ENCODE results near the gene BMP7. TPM values are rescaled to one million over a fixed set of nuclear protein-coding genes. Genes with fewer than 3 reads are reported as not detected.

BMP7 gene
- total RNA-seq, result 3.6 TPM in 1 of 2 replicates, not detected in the other

- no peak for DNase-seq (ENCODE audit: extremely low read depth, low read depth, low spot score)
Measured at GRCh38 chr20:57266291-57267157, at the start of gene BMP7. TSS of gene BMP7 (minus strand) at chr20:57266641. CDS start at chr20:57266122, 519 bp downstream.

GRCh38 chr20:57315976-57316480 lies 49.6 kb upstream of the BMP7 start:
- DNase-seq (ENCODE audit: extremely low read depth, low read depth, low spot score), result no peak

GRCh38 chr20:57315083-57315975 lies 48.9 kb upstream of the BMP7 start:
- DNase-seq (ENCODE audit: extremely low read depth, low read depth, low spot score), result no peak

GRCh38 chr20:57313951-57314350 lies 47.5 kb upstream of the BMP7 start:
- no peak for DNase-seq (ENCODE audit: extremely low read depth, low read depth, low spot score)

- DNase-seq (ENCODE audit: extremely low read depth, low read depth, low spot score), result no peak
Measured at GRCh38 chr20:57313230-57313629, 46.8 kb upstream of the BMP7 start.

- DNase-seq (ENCODE audit: extremely low read depth, low read depth, low spot score), result no peak
Measured at GRCh38 chr20:57312138-57312537, 45.7 kb upstream of the BMP7 start.

GRCh38 chr20:57310821-57311514 lies 44.5 kb upstream of the BMP7 start:
- DNase-seq (ENCODE audit: extremely low read depth, low read depth, low spot score), result no peak

GRCh38 chr20:57309544-57310115 lies 43.2 kb upstream of the BMP7 start:
- DNase-seq (ENCODE audit: extremely low read depth, low read depth, low spot score), result no peak

- no peak for DNase-seq (ENCODE audit: extremely low read depth, low read depth, low spot score)
Measured at GRCh38 chr20:57308451-57309271, 42.2 kb upstream of the BMP7 start.

GRCh38 chr20:57306747-57307146 lies 40.3 kb upstream of the BMP7 start:
- no peak for DNase-seq (ENCODE audit: extremely low read depth, low read depth, low spot score)

GRCh38 chr20:57301026-57301425 lies 34.6 kb upstream of the BMP7 start:
- DNase-seq (ENCODE audit: extremely low read depth, low read depth, low spot score), result no peak

- DNase-seq (ENCODE audit: extremely low read depth, low read depth, low spot score), result no peak
Measured at GRCh38 chr20:57298457-57298856, 32.0 kb upstream of the BMP7 start.

GRCh38 chr20:57294550-57294949 lies 28.1 kb upstream of the BMP7 start:
- no peak for DNase-seq (ENCODE audit: extremely low read depth, low read depth, low spot score)

- DNase-seq (ENCODE audit: extremely low read depth, low read depth, low spot score), result no peak
Measured at GRCh38 chr20:57293995-57294394, 27.6 kb upstream of the BMP7 start.

- DNase-seq (ENCODE audit: extremely low read depth, low read depth, low spot score), result no peak
Measured at GRCh38 chr20:57292611-57293010, 26.2 kb upstream of the BMP7 start.

- no peak for DNase-seq (ENCODE audit: extremely low read depth, low read depth, low spot score)
Measured at GRCh38 chr20:57291694-57292093, 25.3 kb upstream of the BMP7 start.

- no peak for DNase-seq (ENCODE audit: extremely low read depth, low read depth, low spot score)
Measured at GRCh38 chr20:57291003-57291402, 24.6 kb upstream of the BMP7 start.

GRCh38 chr20:57290178-57290484 lies 23.7 kb upstream of the BMP7 start:
- no peak for DNase-seq (ENCODE audit: extremely low read depth, low read depth, low spot score)

GRCh38 chr20:57289391-57290177 lies 23.1 kb upstream of the BMP7 start:
- DNase-seq (ENCODE audit: extremely low read depth, low read depth, low spot score), result no peak
